Measurements from ENCODE around the gene EXOC2.

The EXOC2 gene

DNA sequence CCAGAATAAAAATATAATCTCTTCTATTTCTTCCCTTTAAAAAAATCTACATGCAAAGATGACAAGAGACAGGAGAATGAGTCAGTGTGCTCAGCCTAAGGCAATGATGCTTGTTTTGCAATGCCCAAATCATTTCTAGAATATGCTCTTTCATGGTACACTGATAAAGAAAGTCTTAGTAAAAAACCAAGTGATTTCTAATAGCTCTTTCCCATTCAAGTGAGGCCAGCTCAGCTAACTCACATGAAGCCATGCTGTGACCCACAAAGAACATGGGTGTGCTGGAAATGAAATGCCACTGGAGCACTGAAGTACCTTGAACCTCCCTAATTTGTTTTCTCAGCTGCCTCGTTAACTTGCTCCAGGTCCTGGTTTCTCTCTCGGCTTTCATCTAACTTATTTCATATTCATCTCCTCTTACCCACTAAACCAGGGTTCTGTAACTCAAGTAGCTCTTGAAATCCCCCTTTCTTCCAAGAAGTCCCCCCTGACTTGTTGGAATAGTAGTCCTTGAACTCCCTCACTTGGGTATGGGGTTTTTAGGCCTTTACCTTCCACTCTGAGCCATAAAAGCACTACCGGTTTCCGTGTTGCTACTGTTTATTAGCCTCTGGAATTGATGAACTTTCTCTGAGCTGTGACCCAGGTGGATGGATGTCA lies 208.7 kb downstream of the EXOC2 start:
- no peaks in the 10 kb centered on the region for H3K79me2 ChIP-seq
- H3K36me3 ChIP-seq (ENCODE audit: control insufficient read depth, insufficient read depth, low read length): no peaks in the 10 kb centered on the region
- TF ChIP-seq, protein P1, sequence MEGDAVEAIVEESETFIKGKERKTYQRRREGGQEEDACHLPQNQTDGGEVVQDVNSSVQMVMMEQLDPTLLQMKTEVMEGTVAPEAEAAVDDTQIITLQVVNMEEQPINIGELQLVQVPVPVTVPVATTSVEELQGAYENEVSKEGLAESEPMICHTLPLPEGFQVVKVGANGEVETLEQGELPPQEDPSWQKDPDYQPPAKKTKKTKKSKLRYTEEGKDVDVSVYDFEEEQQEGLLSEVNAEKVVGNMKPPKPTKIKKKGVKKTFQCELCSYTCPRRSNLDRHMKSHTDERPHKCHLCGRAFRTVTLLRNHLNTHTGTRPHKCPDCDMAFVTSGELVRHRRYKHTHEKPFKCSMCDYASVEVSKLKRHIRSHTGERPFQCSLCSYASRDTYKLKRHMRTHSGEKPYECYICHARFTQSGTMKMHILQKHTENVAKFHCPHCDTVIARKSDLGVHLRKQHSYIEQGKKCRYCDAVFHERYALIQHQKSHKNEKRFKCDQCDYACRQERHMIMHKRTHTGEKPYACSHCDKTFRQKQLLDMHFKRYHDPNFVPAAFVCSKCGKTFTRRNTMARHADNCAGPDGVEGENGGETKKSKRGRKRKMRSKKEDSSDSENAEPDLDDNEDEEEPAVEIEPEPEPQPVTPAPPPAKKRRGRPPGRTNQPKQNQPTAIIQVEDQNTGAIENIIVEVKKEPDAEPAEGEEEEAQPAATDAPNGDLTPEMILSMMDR (IDR thresholded peaks at IDR 0.05): no peak
- H3K9ac ChIP-seq: no peak overlapping the region
- no peaks in the 10 kb centered on the region for H3K27me3 ChIP-seq (ENCODE audit: control insufficient read depth, insufficient read depth, low read length)
- no peak overlapping the region for H3K27ac ChIP-seq
- no peak overlapping the region for H2AFZ ChIP-seq
- no peak overlapping the region for H3K4me2 ChIP-seq (ENCODE audit: low read length)
- no peak overlapping the region for H3K4me3 ChIP-seq (ENCODE audit: low read depth, low read length)
- H3K4me1 ChIP-seq: no peaks in the 10 kb centered on the region
- no peaks in the 10 kb centered on the region for H3K9me3 ChIP-seq (ENCODE audit: control insufficient read depth, low read length)

DNA sequence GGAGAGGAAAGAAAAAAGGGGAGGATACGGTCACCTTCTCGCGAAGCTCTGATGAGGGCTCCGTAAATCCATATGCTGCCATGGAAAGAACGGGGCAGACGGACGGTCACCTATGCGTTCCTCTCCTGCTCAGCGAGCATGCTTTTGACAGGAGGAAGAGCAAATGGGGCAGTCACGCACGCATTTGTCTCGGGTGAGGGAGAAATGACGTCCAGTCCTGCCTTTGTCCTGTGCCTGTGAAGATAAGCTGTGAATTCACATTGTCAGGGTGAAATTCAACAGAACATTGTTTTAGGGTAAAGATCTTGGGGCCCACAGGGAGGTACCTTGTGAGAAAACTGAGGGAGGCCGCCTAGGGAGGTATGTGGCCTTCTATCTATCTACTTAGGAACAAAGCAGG lies 217.6 kb downstream of the EXOC2 start:
- Histone ChIP-seq H3K79me2 (no peaks in the 10 kb centered on the region), H3K4me1 (no peaks in the 10 kb centered on the region), H3K27me3 (ENCODE audit: control insufficient read depth, insufficient read depth, low read length) (no peaks in the 10 kb centered on the region), H3K36me3 (ENCODE audit: control insufficient read depth, insufficient read depth, low read length) (no peaks in the 10 kb centered on the region), H3K9me3 (ENCODE audit: control insufficient read depth, low read length) (no peaks in the 10 kb centered on the region), H3K4me3 (ENCODE audit: low read depth, low read length) (no peak overlapping the region), H3K9ac (no peak overlapping the region), H3K27ac (no peak overlapping the region), H3K4me2 (ENCODE audit: low read length) (no peak overlapping the region), H2AFZ (no peak overlapping the region)
- TF ChIP-seq, protein P1 (IDR thresholded peaks at IDR 0.05): no peak

GRCh38 chr6:474453-475185 lies 218.3 kb downstream of the EXOC2 start:
- no peak overlapping the region for H3K4me2 ChIP-seq (ENCODE audit: low read length)
- H3K9me3 ChIP-seq (ENCODE audit: control insufficient read depth, low read length): no peaks in the 10 kb centered on the region
- H3K4me1 ChIP-seq: no peaks in the 10 kb centered on the region
- TF ChIP-seq, protein P1 (IDR thresholded peaks at IDR 0.05): no peak
- H2AFZ ChIP-seq: no peak overlapping the region
- no peak overlapping the region for H3K4me3 ChIP-seq (ENCODE audit: low read depth, low read length)
- no peak overlapping the region for H3K27ac ChIP-seq
- no peak overlapping the region for H3K9ac ChIP-seq
- no peaks in the 10 kb centered on the region for H3K27me3 ChIP-seq (ENCODE audit: control insufficient read depth, insufficient read depth, low read length)
- H3K36me3 ChIP-seq (ENCODE audit: control insufficient read depth, insufficient read depth, low read length): no peaks in the 10 kb centered on the region
- no peaks in the 10 kb centered on the region for H3K79me2 ChIP-seq

GRCh38 chr6:473768-474452 lies 219.0 kb downstream of the EXOC2 start:
- no peaks in the 10 kb centered on the region for H3K9me3 ChIP-seq (ENCODE audit: control insufficient read depth, low read length)
- no peaks in the 10 kb centered on the region for H3K36me3 ChIP-seq (ENCODE audit: control insufficient read depth, insufficient read depth, low read length)
- H3K27me3 ChIP-seq (ENCODE audit: control insufficient read depth, insufficient read depth, low read length): no peaks in the 10 kb centered on the region
- no peaks in the 10 kb centered on the region for H3K4me1 ChIP-seq
- H3K9ac ChIP-seq: no peak overlapping the region
- H3K79me2 ChIP-seq: no peaks in the 10 kb centered on the region
- no peak overlapping the region for H3K27ac ChIP-seq
- H3K4me3 ChIP-seq (ENCODE audit: low read depth, low read length): no peak overlapping the region
- no peak overlapping the region for H2AFZ ChIP-seq
- no peak overlapping the region for H3K4me2 ChIP-seq (ENCODE audit: low read length)
- TF ChIP-seq, protein P1 (IDR thresholded peaks at IDR 0.05): no peak

All from parathyroid adenoma (tissue), 2 donors.